TTC549 (cell line): ENCODE data around the gene MOB2.
"Not testable (repeated sequence)": the region's sequence is repeated elsewhere in the genome, so short reads cannot be mapped to it uniquely, and the experiment has no call there.

Source experiments
- FAIRE-seq: peaks from 2 replicates; lab custom pipeline; 2012; peaks lifted over from hg19 to GRCh38; lab: Jason Lieb, UNC

Gene MOB2

GRCh38 chr11:1439341-1439740 lies 47.2 kb downstream of the MOB2 start:
- FAIRE-seq, result no peak

GRCh38 chr11:1438967-1439330 lies 47.6 kb downstream of the MOB2 start:
- no peak for FAIRE-seq

DNA sequence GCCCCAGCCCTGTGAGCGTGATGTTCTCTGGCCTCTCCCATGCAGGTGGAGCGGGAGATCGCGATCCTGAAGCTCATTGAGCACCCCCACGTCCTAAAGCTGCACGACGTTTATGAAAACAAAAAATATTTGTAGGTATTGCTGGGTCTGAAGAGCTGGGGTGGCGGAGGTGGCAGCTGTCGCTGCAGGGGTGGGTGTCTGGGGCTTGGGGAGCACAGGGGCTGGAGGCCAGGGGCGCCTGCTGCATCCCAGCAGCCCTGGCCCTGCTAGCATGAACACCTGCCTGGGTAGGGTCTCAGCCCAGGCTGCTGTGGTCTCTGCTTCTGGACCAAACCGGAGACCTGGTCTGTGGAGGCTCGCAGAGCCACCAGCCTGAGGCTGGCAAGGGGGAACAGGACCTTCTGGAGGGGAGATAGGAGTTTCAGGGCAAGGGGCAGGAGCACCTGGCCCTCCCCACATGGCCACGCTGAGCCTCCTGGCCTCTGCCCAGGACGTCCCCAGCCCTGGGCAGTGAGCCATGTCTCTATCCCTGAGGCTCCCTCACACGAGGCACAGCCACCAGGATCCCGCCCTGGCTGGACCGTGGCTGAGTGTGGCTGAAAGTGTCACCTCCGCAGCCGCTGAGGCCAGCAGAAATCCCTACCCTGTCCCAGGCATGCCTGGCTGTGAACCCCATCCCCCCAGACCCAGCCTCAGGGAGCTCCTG lies 48.2 kb downstream of the MOB2 start:
- FAIRE-seq, result no peak

GRCh38 chr11:1437500-1437899 lies 49.1 kb downstream of the MOB2 start:
- no peak for FAIRE-seq

GRCh38 chr11:1436468-1437039 lies 50.0 kb downstream of the MOB2 start:
- no peak for FAIRE-seq

GRCh38 chr11:1435820-1436467 lies 50.6 kb downstream of the MOB2 start:
- no peak for FAIRE-seq

DNA sequence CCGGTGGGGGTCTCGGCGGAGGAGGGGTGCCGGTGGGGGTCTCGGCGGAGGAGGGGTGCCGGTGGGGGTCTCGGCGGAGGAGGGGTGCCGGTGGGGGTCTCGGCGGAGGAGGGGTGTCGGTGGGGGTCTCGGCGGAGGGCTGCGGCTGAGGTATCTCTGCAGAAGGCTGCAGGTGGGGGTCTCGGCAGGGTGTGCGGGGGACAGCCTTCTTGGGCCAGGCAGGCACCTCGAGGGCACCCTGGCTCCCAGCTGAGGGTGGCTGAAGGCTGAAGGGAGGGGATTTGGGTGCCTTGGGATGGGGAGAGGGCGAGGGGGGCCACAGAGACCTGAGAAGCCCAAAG lies 51.1 kb downstream of the MOB2 start:
- not testable (repeated sequence) for FAIRE-seq

GRCh38 chr11:1433977-1434640 lies 52.5 kb downstream of the MOB2 start:
- FAIRE-seq, result no peak

DNA sequence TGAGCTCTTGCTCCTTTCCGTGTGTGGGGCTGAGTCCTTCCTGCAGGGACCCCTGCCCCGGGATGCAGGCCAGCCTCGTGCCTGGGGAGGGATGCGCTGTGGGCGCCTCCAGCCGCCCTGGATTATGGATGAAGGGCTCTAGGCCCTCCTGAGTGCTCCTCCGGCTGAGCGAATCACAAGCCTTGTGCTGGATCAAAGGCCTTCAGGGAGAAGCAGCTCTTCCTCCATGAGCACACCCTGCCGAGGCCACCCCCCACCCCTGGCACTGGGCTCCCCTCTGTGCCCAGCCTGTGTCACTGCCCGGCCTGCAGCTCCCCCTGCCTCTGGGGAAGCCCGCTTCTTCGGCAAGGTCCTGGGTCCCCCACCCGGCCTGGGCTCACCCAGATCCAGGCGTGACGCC lies 53.0 kb downstream of the MOB2 start:
- FAIRE-seq, result no peak

- FAIRE-seq, result no peak
Measured at GRCh38 chr11:1428762-1429316, 57.7 kb downstream of the MOB2 start.

GRCh38 chr11:1425439-1425838 lies 61.1 kb downstream of the MOB2 start:
- no peak for FAIRE-seq

DNA sequence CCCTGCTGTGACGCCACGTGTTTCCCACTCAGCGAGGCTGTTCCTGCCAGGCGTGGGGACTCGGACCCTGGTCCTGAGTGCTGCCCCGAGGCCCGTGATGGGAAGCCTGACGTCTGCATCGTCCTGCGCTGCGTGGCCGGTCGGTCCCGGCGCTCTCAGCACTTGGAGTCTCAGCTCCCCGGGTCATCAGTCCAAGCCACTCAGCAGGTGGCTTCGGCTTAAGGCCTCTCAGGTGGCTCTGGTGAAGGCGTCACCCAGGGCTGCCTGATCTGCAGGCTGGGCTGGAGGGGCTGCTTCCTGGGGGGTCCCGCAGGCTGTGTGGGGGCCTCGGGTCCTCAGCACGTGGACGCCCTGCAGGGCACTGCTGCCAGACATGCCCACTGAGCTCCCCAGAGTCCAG lies 61.6 kb downstream of the MOB2 start:
- FAIRE-seq, result no peak

DNA sequence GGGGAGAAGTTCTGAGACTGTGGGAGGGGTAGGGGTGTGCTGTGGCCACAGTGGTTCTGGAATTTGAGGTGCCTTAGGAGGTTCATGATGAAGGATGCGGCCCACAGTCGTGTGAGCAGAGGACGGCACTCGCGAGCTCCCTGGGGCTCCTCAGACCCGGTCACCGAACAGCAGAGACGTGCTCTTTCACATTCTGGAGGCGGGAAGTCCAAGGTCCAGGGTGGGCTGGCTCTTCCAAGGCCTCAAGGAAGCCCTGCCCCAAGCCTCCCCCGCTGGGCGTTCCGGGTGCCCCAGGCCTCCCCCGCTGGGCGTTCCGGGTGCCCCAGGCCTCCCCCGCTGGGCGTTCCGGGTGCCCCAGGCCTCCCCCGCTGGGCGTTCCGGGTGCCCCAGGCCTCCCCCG lies 63.2 kb downstream of the MOB2 start:
- not testable (repeated sequence) for FAIRE-seq

DNA sequence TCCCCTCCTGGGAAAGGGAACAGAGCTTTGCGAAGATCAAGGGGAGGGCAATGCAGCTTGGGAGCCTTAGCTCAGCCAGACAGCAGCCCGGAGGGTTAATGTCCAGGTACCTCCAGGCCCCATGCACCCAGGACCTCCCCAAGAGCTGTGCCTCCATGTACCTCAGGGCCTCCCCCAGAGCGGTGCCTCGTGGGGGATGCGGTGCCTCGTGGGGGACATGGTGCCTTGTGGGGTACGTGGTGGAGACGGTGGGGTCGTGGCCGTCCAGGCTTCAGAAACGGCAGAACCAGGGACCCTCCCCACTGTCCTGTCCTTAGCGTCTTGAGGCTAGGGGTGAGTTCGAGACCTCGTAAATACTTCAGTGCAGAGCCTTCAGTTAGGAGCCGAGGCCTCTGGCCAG lies 63.6 kb downstream of the MOB2 start:
- FAIRE-seq, result no peak

DNA sequence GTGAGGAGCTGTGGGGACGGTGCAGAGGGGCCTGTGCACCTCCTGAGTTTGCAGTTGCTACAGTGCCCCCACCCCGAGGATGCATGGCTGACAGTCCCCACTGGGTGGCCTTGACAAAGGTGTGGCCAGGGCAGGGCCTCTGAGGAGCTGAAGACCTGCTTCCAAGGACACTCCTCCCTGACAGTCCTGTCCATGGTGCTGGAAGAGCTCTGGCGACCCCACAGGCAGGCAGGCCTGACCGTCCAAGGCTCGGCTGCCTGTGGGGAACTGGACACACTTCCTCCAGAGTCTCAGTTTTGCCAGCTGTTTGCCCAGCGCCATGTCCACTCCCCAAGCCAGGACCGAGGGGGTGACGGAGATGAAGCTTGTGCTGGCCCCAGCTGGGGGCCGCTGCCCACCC lies 64.1 kb downstream of the MOB2 start:
- no peak for FAIRE-seq

DNA sequence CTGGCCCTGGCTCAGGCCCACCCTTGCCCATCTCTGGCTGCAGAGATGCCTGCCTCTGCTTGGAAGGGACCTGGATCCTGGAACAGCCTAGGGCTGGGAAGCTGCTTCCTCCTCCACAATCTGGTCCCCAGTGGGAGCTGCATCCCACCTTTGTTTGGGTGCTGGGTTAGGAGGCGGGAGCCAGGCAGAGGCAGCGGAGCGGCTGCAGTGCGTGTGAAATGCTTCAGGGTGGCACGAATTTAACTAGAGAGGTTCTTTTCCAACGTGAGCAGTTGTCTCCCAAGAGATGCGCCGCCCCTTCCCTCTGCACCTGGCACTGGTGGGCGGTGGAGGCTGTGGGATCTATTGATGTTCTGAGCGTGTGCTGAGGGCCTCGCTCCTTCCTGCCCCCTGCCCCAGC lies 65.3 kb downstream of the MOB2 start:
- FAIRE-seq, result no peak

GRCh38 chr11:1419811-1420210 lies 66.8 kb downstream of the MOB2 start:
- FAIRE-seq, result no peak
